Epithelial cell of prostate (primary cell): Measurements from ENCODE around the gene PRR15L.

Experiments
- DNase-seq: peaks from one replicate; pipeline ENCODE4 v3.0.0-alpha.2; 2011; ENCODE audit warnings: low read depth, low spot score
- H3K27ac ChIP-seq: fragments of 450-650 bp; 2 replicates; pipeline ENCODE4 v1.5.1; 2017; ENCODE audit warnings: mild to moderate bottlenecking

PRR15L gene

GRCh38 chr17:47966079-47966519, 8.4 kb upstream of the PRR15L start:
- DNase-seq = no peak
- H3K27ac ChIP-seq = no peak overlapping the region

- H3K27ac ChIP-seq = no peak overlapping the region
- DNase-seq = no peak
These were observed 7.2 kb upstream of the PRR15L start for GRCh38 chr17:47964856-47965255.

- no peak for DNase-seq
- no peak overlapping the region for H3K27ac ChIP-seq
These were observed 5.2 kb upstream of the PRR15L start for GRCh38 chr17:47962901-47963300.

- H3K27ac ChIP-seq = no peak overlapping the region
- DNase-seq = no peak
These were observed 3.7 kb upstream of the PRR15L start for GRCh38 chr17:47961406-47961805.

- no peak for DNase-seq
- no peak overlapping the region for H3K27ac ChIP-seq
These were observed 2.4 kb upstream of the PRR15L start for GRCh38 chr17:47959825-47960655.

GRCh38 chr17:47956791-47957590, 692 bp downstream of the PRR15L start:
- DNase-seq = no peak
- peak overlapping the region; percentile 36 for H3K27ac ChIP-seq

- DNase-seq = no peak
- no peak overlapping the region for H3K27ac ChIP-seq
These were observed 1.9 kb downstream of the PRR15L start for GRCh38 chr17:47955497-47956461.

- no peak for DNase-seq
- no peak overlapping the region for H3K27ac ChIP-seq
These were observed 3.8 kb downstream of the PRR15L start for GRCh38 chr17:47953909-47954308.

GRCh38 chr17:47952171-47953021, 5.3 kb downstream of the PRR15L start:
- H3K27ac ChIP-seq = no peak overlapping the region
- no peak for DNase-seq

GRCh38 chr17:47950448-47950847, 7.2 kb downstream of the PRR15L start:
- DNase-seq = no peak
- peak overlapping the region; percentile 72 for H3K27ac ChIP-seq

GRCh38 chr17:47949946-47950345, 7.7 kb downstream of the PRR15L start:
- DNase-seq = no peak

GRCh38 chr17:47949197-47949759, 8.4 kb downstream of the PRR15L start:
- peak overlapping the region; percentile 72 for H3K27ac ChIP-seq
- DNase-seq = peak; percentile 60

More at GRCh38 chr17:47949946-47950345, 7.7 kb downstream of the PRR15L start:
- H3K27ac ChIP-seq = peak overlapping the region; percentile 72

GRCh38 chr17:47948706-47949196, 8.9 kb downstream of the PRR15L start:
- H3K27ac ChIP-seq = peak overlapping the region; percentile 72
- peak; percentile 80 for DNase-seq

GRCh38 chr17:47946929-47947397, 10.7 kb downstream of the PRR15L start:
- DNase-seq = peak; percentile 88
- H3K27ac ChIP-seq = peak overlapping the region; percentile 72

GRCh38 chr17:47946516-47946915, 11.2 kb downstream of the PRR15L start:
- no peak for DNase-seq
- no peak overlapping the region for H3K27ac ChIP-seq

- H3K27ac ChIP-seq = no peak overlapping the region
These were observed 11.9 kb downstream of the PRR15L start for GRCh38 chr17:47945529-47946508.

GRCh38 chr17:47945080-47945479, 12.6 kb downstream of the PRR15L start:
- no peak for DNase-seq
- H3K27ac ChIP-seq = no peak overlapping the region

More at GRCh38 chr17:47945529-47946508, 11.9 kb downstream of the PRR15L start:
- DNase-seq = no peak
